ENCODE measurements around the gene NAV2.

- TF ChIP-seq EZH2 (IDR thresholded peaks at IDR 0.05) = no peak
- TF ChIP-seq JUND (IDR thresholded peaks at IDR 0.05) = no peak
- TF ChIP-seq CTCF (IDR thresholded peaks at IDR 0.05 in 2 of 3, conservative IDR thresholded peaks at IDR 0.05 in 1 of 3; ENCODE audit: borderline replicate concordance in 1 of 3, insufficient read depth in 1 of 3, low read depth in 2 of 3, low read length in 2 of 3) = no peak
- no peak for TF ChIP-seq POLR2AphosphoS5 (IDR thresholded peaks at IDR 0.05; ENCODE audit: low read depth, low read length)
- TF ChIP-seq RAD21 (IDR thresholded peaks at IDR 0.05; ENCODE audit: low read depth) = no peak
- no peak for TF ChIP-seq CEBPB (IDR thresholded peaks at IDR 0.05; ENCODE audit: low read depth)
- no peak for TF ChIP-seq POLR2A (IDR thresholded peaks at IDR 0.05; ENCODE audit: borderline replicate concordance, extremely low read depth, insufficient read depth, insufficient read length)
Measured at GRCh38 chr11:19988598-19988997, 276.0 kb downstream of the NAV2 start.

All from HCT116 (cell line).